Measurements from ENCODE around the gene ATXN7. TPM values are rescaled to one million over a fixed set of nuclear protein-coding genes. Genes with fewer than 3 reads are reported as not detected.

ATXN7 gene
- 4.1 to 6.2 TPM (median 5.5 TPM) in 5 replicates for total RNA-seq (2022; extraction: Qiagen RNA extraction; ENCODE audit: low read depth)

GRCh38 chr3:63863150-63864007 is at the start of gene ATXN7, which contains the start of gene THOC7:
ATXN7 (plus strand) TSS chr3:63863867; CDS start chr3:63912599, 48,732 bp downstream.
THOC7 (minus strand) TSS chr3:63863805; CDS start chr3:63863790, 15 bp downstream.

GRCh38 chr3:63819151-63819398 is 44.6 kb upstream of the ATXN7 start, which contains the start of gene C3orf49:
C3orf49 (plus strand) TSS chr3:63819299; CDS start chr3:63819472, 173 bp downstream.

GRCh38 chr3:63911873-63912767 is 48.5 kb downstream of the ATXN7 start, which contains the start of gene SCAANT1:
SCAANT1 (minus strand) TSS chr3:63912383.

GRCh38 chr3:64023187-64023860 is 159.7 kb downstream of the ATXN7 start, which contains the start of gene PSMD6:
PSMD6 (minus strand) TSS chr3:64023494; CDS start chr3:64023419, 75 bp downstream.

Other genes with a start within 250 kb of the ATXN7 start
- gene SNTN, start 211.2 kb upstream of the ATXN7 start, total RNA-seq (2022; extraction: Qiagen RNA extraction; ENCODE audit: low read depth): not detected in 5 replicates
- not detected in 5 replicates for gene C3orf49, start 44.6 kb upstream of the ATXN7 start, total RNA-seq (2022; extraction: Qiagen RNA extraction; ENCODE audit: low read depth)
- 56.9 to 67.6 TPM (median 61.1 TPM) in 5 replicates for gene THOC7, start 62 bp upstream of the ATXN7 start, total RNA-seq (2022; extraction: Qiagen RNA extraction; ENCODE audit: low read depth)
- 0.79 TPM in 1 of 5 replicates, not detected in the others for gene SCAANT1, start 48.5 kb downstream of the ATXN7 start, total RNA-seq (2022; extraction: Qiagen RNA extraction; ENCODE audit: low read depth)
- 76.8 to 85.2 TPM (median 78.5 TPM) in 5 replicates for gene PSMD6, start 159.6 kb downstream of the ATXN7 start, total RNA-seq (2022; extraction: Qiagen RNA extraction; ENCODE audit: low read depth)